8988T (cell line): Measurements from ENCODE around the gene WDR91.

Experiments
- DNase-seq: peaks from one replicate; pipeline ENCODE4 v3.0.0; 2011

Gene WDR91

GRCh38 chr7:135158874-135159273 lies 52.5 kb downstream of the WDR91 start:
- DNase-seq, result no peak

GRCh38 chr7:135158141-135158655 lies 53.1 kb downstream of the WDR91 start:
- DNase-seq, result no peak

GRCh38 chr7:135156290-135156689 lies 55.0 kb downstream of the WDR91 start:
- DNase-seq, result no peak

GRCh38 chr7:135154734-135155133 lies 56.6 kb downstream of the WDR91 start:
- no peak for DNase-seq

- DNase-seq, result no peak
These were observed 58.9 kb downstream of the WDR91 start for GRCh38 chr7:135152442-135152841.

- DNase-seq, result no peak
These were observed 59.8 kb downstream of the WDR91 start for GRCh38 chr7:135151533-135151932.

GRCh38 chr7:135151132-135151531 lies 60.2 kb downstream of the WDR91 start:
- no peak for DNase-seq

- no peak for DNase-seq
These were observed 61.1 kb downstream of the WDR91 start for GRCh38 chr7:135150072-135150782.

GRCh38 chr7:135147899-135148721 lies 63.2 kb downstream of the WDR91 start, which contains the start of gene TMEM140:
TSS of gene TMEM140 (plus strand) at chr7:135148072. CDS start at chr7:135164442, 16,370 bp downstream.
- no peak for DNase-seq

- no peak for DNase-seq
These were observed 63.9 kb downstream of the WDR91 start for GRCh38 chr7:135147341-135147898.

GRCh38 chr7:135143885-135144668 lies 67.2 kb downstream of the WDR91 start:
- DNase-seq, result no peak
